Hepatocyte (in vitro differentiated cells): ENCODE data around the gene DMD. TPM values are rescaled to one million over a fixed set of nuclear protein-coding genes. Genes with fewer than 3 reads are reported as not detected.

Experiments used
- DNase-seq: peaks from one replicate; pipeline ENCODE4 v3.0.0-alpha.2; 2016; ENCODE audit warnings: low spot score
- H2AFZ ChIP-seq: fragments of 200-600 bp; sonication (generic); 2 replicates; pipeline ENCODE4 v1.6.0; 2016; ENCODE audit warnings: antibody characterized with exemption, mild to moderate bottlenecking
- H3K27ac ChIP-seq: fragments of 200-600 bp; sonication (generic); 2 replicates; pipeline ENCODE4 v1.5.1; 2016; ENCODE audit warnings: mild to moderate bottlenecking
- H3K27me3 ChIP-seq: fragments of 200-600 bp; sonication (generic); 2 replicates; pipeline ENCODE4 v1.6.1; 2016
- H3K36me3 ChIP-seq: fragments of 200-600 bp; sonication (generic); replicated peaks from 2 replicates; pipeline ENCODE4 v1.5.1; 2016; ENCODE audit warnings: low read depth; ENCODE audit not compliant: insufficient read depth
- H3K4me1 ChIP-seq: fragments of 200-600 bp; sonication (generic); 2 replicates; pipeline ENCODE4 v1.5.1; 2016; ENCODE audit warnings: mild to moderate bottlenecking, moderate library complexity; ENCODE audit not compliant: insufficient read depth
- H3K4me2 ChIP-seq: fragments of 200-600 bp; sonication (generic); 2 replicates; pipeline ENCODE4 v1.6.0; 2016
- H3K4me3 ChIP-seq: fragments of 200-600 bp; sonication (generic); 2 replicates; pipeline ENCODE4 v1.5.1; 2016; ENCODE audit warnings: mild to moderate bottlenecking
- H3K79me2 ChIP-seq: fragments of 200-600 bp; sonication (generic); 2 replicates; pipeline ENCODE4 v1.6.0; 2017; ENCODE audit warnings: mild to moderate bottlenecking
- H3K9me2 ChIP-seq: fragments of 200-600 bp; sonication (generic); replicated peaks from 2 replicates; pipeline ENCODE4 v1.6.0; 2017; ENCODE audit warnings: mild to moderate bottlenecking; ENCODE audit not compliant: insufficient read depth
- H3K9me3 ChIP-seq: fragments of 200-600 bp; sonication (generic); 2 replicates; pipeline ENCODE4 v1.5.1; 2016; ENCODE audit warnings: low read depth, mild to moderate bottlenecking
- H4K20me1 ChIP-seq: fragments of 200-600 bp; sonication (generic); 2 replicates; pipeline ENCODE4 v1.6.0; 2016; ENCODE audit warnings: mild to moderate bottlenecking; ENCODE audit not compliant: insufficient read depth, poor library complexity, severe bottlenecking
- CTCF ChIP-seq: fragments of 200-600 bp; sonication (generic); IDR thresholded peaks from 2 replicates; pipeline ENCODE4 v1.5.1; 2016; ENCODE audit warnings: antibody characterized with exemption, mild to moderate bottlenecking; ENCODE audit not compliant: poor library complexity
- EZH2 ChIP-seq: fragments of 200-600 bp; sonication (generic); IDR thresholded peaks from 2 replicates; pipeline ENCODE4 v1.6.1; 2016; ENCODE audit warnings: antibody characterized with exemption, mild to moderate bottlenecking, borderline replicate concordance
- EZH2phosphoT487 ChIP-seq: fragments of 200-600 bp; sonication (generic); IDR thresholded peaks from one replicate; pipeline ENCODE4 v1.6.1; 2018; ENCODE audit warnings: antibody characterized with exemption, mild to moderate bottlenecking, low read depth, moderate library complexity; ENCODE audit not compliant: unreplicated experiment, severe bottlenecking
- WGBS: methylation state at CpG from one replicate; pipeline ENCODE4 v1.1.6; 2016; ENCODE audit warnings: low lambda C conversion rate; ENCODE audit errors: missing lambda C conversion rate; 5-methylcytosine and 5-hydroxymethylcytosine counted together
- polyA plus RNA-seq: library from polyadenylated mRNA; unstranded; fragments of >200 nt; fragmentation: Nextera tagmentation; extraction: Ambion mirVana; gene quantifications from 2 replicates; pipeline ENCODE4 v1.2.1, GENCODE V29; 2016
- total RNA-seq: library from RNA; depleted of rRNA; stranded (reverse); fragments of >200 nt; gene quantifications from 2 replicates; pipeline ENCODE4 v1.2.3, GENCODE V29; 2014

Gene DMD
- total and polyA plus RNA-seq, 2 experiments from 2014 or later = 14.2 to 27.8 TPM

DNA sequence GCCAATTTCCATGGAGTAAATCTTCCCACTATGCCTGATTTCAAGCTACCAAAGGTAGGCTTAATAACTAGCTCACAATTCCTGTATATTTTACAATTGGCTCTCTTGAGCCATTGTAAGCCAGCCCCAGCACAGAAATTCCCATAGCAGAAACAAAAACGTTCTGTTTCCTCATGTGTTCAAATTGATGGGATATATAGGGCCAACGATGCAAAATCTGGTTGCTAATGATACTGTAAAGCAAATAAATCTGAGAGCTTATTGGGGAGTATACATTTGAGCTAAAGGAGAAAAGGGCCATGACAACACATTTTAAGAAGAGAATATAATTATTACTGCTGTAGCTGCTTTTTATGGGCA is 1872.4 kb downstream of the DMD start:
- no peak overlapping the region for H3K27ac ChIP-seq
- H3K9me3 ChIP-seq = no peaks in the 10 kb centered on the region
- 42% methylated on average over 2 of the region's 2 CpGs for WGBS
- H3K4me1 ChIP-seq = no peaks in the 10 kb centered on the region
- H2AFZ ChIP-seq = no peak overlapping the region
- H4K20me1 ChIP-seq = no peaks in the 10 kb centered on the region
- no peaks in the 10 kb centered on the region for H3K79me2 ChIP-seq
- H3K27me3 ChIP-seq = no peaks in the 10 kb centered on the region
- H3K36me3 ChIP-seq = no peaks in the 10 kb centered on the region
- no peaks in the 10 kb centered on the region for H3K9me2 ChIP-seq
- H3K4me3 ChIP-seq = no peak overlapping the region
- TF ChIP-seq EZH2phosphoT487 = no peak
- no peak for TF ChIP-seq CTCF
- no peak for TF ChIP-seq EZH2
- DNase-seq = no peak
- H3K4me2 ChIP-seq = no peak overlapping the region

GRCh38 chrX:31337332-31337731 is 1874.0 kb downstream of the DMD start:
- Histone ChIP-seq H4K20me1 (no peaks in the 10 kb centered on the region), H3K9me2 (no peaks in the 10 kb centered on the region), H3K4me3 (no peak overlapping the region), H3K27me3 (no peaks in the 10 kb centered on the region), H2AFZ (no peak overlapping the region), H3K79me2 (no peaks in the 10 kb centered on the region), H3K36me3 (no peaks in the 10 kb centered on the region), H3K9me3 (no peaks in the 10 kb centered on the region), H3K4me1 (no peaks in the 10 kb centered on the region), H3K27ac (no peak overlapping the region), H3K4me2 (no peak overlapping the region)
- 63% methylated on average over 2 of the region's 2 CpGs for WGBS
- TF ChIP-seq EZH2phosphoT487 = no peak
- no peak for TF ChIP-seq CTCF
- no peak for TF ChIP-seq EZH2
- no peak for DNase-seq

GRCh38 chrX:31336419-31336818 is 1874.9 kb downstream of the DMD start:
- no peak overlapping the region for H3K4me3 ChIP-seq
- WGBS = 77% methylated on average over 2 of the region's 2 CpGs

More at GRCh38 chrX:31336419-31336818, 1874.9 kb downstream of the DMD start:
- no peaks in the 10 kb centered on the region for H3K9me2 ChIP-seq
- H3K27ac ChIP-seq = no peak overlapping the region
- DNase-seq = no peak
- H3K4me2 ChIP-seq = no peak overlapping the region
- no peaks in the 10 kb centered on the region for H3K36me3 ChIP-seq
- H2AFZ ChIP-seq = no peak overlapping the region
- TF ChIP-seq EZH2 = no peak
- TF ChIP-seq EZH2phosphoT487 = no peak
- TF ChIP-seq CTCF = no peak
- no peaks in the 10 kb centered on the region for H3K9me3 ChIP-seq
- no peaks in the 10 kb centered on the region for H3K79me2 ChIP-seq
- no peaks in the 10 kb centered on the region for H3K27me3 ChIP-seq
- H3K4me1 ChIP-seq = no peaks in the 10 kb centered on the region
- H4K20me1 ChIP-seq = no peaks in the 10 kb centered on the region
